Loucy (cell line): ENCODE measurements around the gene F2RL3.

ENCODE experiments used
- H2AFZ ChIP-seq: fragments of 200-600 bp; sonication (generic); 2 replicates; pipeline ENCODE4 v1.6.0; 2016; ENCODE audit warnings: antibody characterized with exemption, mild to moderate bottlenecking, low read length, moderate library complexity
- H3F3A ChIP-seq: fragments of 200-600 bp; 2 replicates; pipeline ENCODE4 v1.6.0; 2016; ENCODE audit warnings: antibody characterized with exemption, low read depth, mild to moderate bottlenecking
- H3K27me3 ChIP-seq: fragments of 200-600 bp; sonication (generic); 2 replicates; pipeline ENCODE4 v1.6.1; 2014; ENCODE audit warnings: low read length, mild to moderate bottlenecking; ENCODE audit not compliant: insufficient read depth, poor library complexity, severe bottlenecking
- H3K36me3 ChIP-seq: fragments of 200-600 bp; sonication (generic); 2 replicates; pipeline ENCODE4 v1.6.1; 2016; ENCODE audit warnings: low read length; ENCODE audit not compliant: insufficient read depth
- H3K4me1 ChIP-seq: fragments of 200-600 bp; sonication (generic); 2 replicates; pipeline ENCODE4 v1.5.1; 2014; ENCODE audit warnings: low read length, mild to moderate bottlenecking; ENCODE audit not compliant: insufficient read depth, poor library complexity, severe bottlenecking
- H3K4me2 ChIP-seq: fragments of 200-600 bp; sonication (generic); 2 replicates; pipeline ENCODE4 v1.6.0; 2014; ENCODE audit warnings: antibody characterized with exemption, low read length, low read depth, mild to moderate bottlenecking; ENCODE audit not compliant: poor library complexity, severe bottlenecking
- H3K4me3 ChIP-seq: fragments of 200-600 bp; sonication (generic); 2 replicates; pipeline ENCODE4 v1.5.1; 2014; ENCODE audit warnings: low read length, mild to moderate bottlenecking, mixed read lengths; ENCODE audit not compliant: poor library complexity, severe bottlenecking
- H3K79me2 ChIP-seq: fragments of 200-600 bp; sonication (generic); 2 replicates; pipeline ENCODE4 v1.6.1; 2014; ENCODE audit warnings: low read length; ENCODE audit not compliant: insufficient read depth
- H3K9ac ChIP-seq: fragments of 200-600 bp; sonication (generic); 2 replicates; pipeline ENCODE4 v1.6.0; 2014; ENCODE audit warnings: mild to moderate bottlenecking, low read depth, low read length, moderate library complexity; ENCODE audit not compliant: poor library complexity, severe bottlenecking
- H3K9me2 ChIP-seq: fragments of 200-600 bp; sonication (generic); replicated peaks from 2 replicates; pipeline ENCODE4 v1.6.1; 2016; ENCODE audit warnings: low read depth, low read length, mixed read lengths
- H3K9me3 ChIP-seq: fragments of 200-600 bp; sonication (generic); 2 replicates; pipeline ENCODE4 v1.6.1; 2014; ENCODE audit warnings: mild to moderate bottlenecking, antibody characterized with exemption, low read length, low read depth; ENCODE audit not compliant: insufficient read depth
- H4K20me1 ChIP-seq: fragments of 200-600 bp; sonication (generic); 2 replicates; pipeline ENCODE4 v1.6.0; 2014; ENCODE audit warnings: antibody characterized with exemption, low read length, mild to moderate bottlenecking; ENCODE audit not compliant: insufficient read depth, poor library complexity, severe bottlenecking
- CTCF ChIP-seq: fragments of 200-600 bp; sonication (generic); conservative IDR thresholded peaks from 2 replicates; pipeline ENCODE4 v1.5.1; 2014; ENCODE audit warnings: mild to moderate bottlenecking, antibody characterized with exemption, low read length
- EZH2phosphoT487 ChIP-seq: fragments of 200-600 bp; IDR thresholded peaks from 2 replicates; pipeline ENCODE4 v1.6.1; 2018; ENCODE audit warnings: antibody characterized with exemption, mild to moderate bottlenecking, moderate library complexity, borderline replicate concordance

The F2RL3 gene

GRCh38 chr19:16897856-16898161 is 9.0 kb downstream of the F2RL3 start:
- peaks cover 24% of the 10 kb centered on the region for H3K4me1 ChIP-seq
- H3K9ac ChIP-seq: no peak overlapping the region
- no peaks in the 10 kb centered on the region for H3K36me3 ChIP-seq
- no peak overlapping the region for H3K4me2 ChIP-seq
- no peaks in the 10 kb centered on the region for H3K9me2 ChIP-seq
- no peaks in the 10 kb centered on the region for H3K9me3 ChIP-seq
- no peak overlapping the region for H2AFZ ChIP-seq
- no peaks in the 10 kb centered on the region for H3F3A ChIP-seq
- no peaks in the 10 kb centered on the region for H3K79me2 ChIP-seq
- H3K4me3 ChIP-seq: no peak overlapping the region
- no peak for TF ChIP-seq EZH2phosphoT487
- no peak for TF ChIP-seq CTCF
- H3K27me3 ChIP-seq: no peaks in the 10 kb centered on the region
- no peaks in the 10 kb centered on the region for H4K20me1 ChIP-seq

GRCh38 chr19:16898361-16899015 is 9.7 kb downstream of the F2RL3 start:
- no peaks in the 10 kb centered on the region for H3K9me3 ChIP-seq
- no peaks in the 10 kb centered on the region for H3K27me3 ChIP-seq
- no peak overlapping the region for H3K4me2 ChIP-seq
- H4K20me1 ChIP-seq: no peaks in the 10 kb centered on the region
- no peaks in the 10 kb centered on the region for H3K9me2 ChIP-seq
- TF ChIP-seq CTCF: no peak
- no peak for TF ChIP-seq EZH2phosphoT487
- H3F3A ChIP-seq: no peaks in the 10 kb centered on the region
- H3K36me3 ChIP-seq: no peaks in the 10 kb centered on the region
- no peak overlapping the region for H3K4me3 ChIP-seq
- no peak overlapping the region for H3K9ac ChIP-seq
- H3K4me1 ChIP-seq: peaks cover 18% of the 10 kb centered on the region
- H2AFZ ChIP-seq: no peak overlapping the region
- H3K79me2 ChIP-seq: no peaks in the 10 kb centered on the region

- Histone ChIP-seq H4K20me1 (no peaks in the 10 kb centered on the region), H3K4me1 (peaks cover 9% of the 10 kb centered on the region), H3K9me2 (no peaks in the 10 kb centered on the region), H3K4me2 (peak overlapping the region; percentile 45), H3K4me3 (no peak overlapping the region), H3F3A (no peaks in the 10 kb centered on the region), H3K9ac (no peak overlapping the region), H3K36me3 (no peaks in the 10 kb centered on the region), H2AFZ (no peak overlapping the region; the same call in 1 of the 2 replicates), H3K9me3 (no peaks in the 10 kb centered on the region), H3K79me2 (no peaks in the 10 kb centered on the region), H3K27me3 (no peaks in the 10 kb centered on the region)
- peak; percentile 78 for TF ChIP-seq CTCF
- TF ChIP-seq EZH2phosphoT487: no peak
Observed at GRCh38 chr19:16899566-16900075, 10.8 kb downstream of the F2RL3 start.
